ENCODE measurements around the gene ACVR2A.

Gene ACVR2A

DNA sequence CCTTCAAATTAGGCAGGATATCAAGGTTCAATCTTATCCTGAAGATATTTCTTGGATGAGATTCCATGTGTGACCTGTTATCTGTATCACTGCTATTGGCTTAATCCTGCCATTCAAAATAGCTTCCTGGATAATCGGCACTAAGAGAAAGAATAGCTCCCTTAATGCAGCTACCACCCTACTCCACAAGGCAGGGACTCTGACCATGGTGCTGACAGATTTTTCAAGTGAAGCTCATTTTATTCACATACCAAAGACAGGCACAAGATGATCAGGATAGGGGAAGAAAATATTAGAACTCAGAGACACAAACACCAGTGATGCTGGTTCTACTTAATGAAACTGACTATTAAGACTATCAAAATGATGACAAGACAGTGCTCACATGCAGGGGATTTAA lies 100.8 kb downstream of the ACVR2A start:
- TF ChIP-seq, protein P1, sequence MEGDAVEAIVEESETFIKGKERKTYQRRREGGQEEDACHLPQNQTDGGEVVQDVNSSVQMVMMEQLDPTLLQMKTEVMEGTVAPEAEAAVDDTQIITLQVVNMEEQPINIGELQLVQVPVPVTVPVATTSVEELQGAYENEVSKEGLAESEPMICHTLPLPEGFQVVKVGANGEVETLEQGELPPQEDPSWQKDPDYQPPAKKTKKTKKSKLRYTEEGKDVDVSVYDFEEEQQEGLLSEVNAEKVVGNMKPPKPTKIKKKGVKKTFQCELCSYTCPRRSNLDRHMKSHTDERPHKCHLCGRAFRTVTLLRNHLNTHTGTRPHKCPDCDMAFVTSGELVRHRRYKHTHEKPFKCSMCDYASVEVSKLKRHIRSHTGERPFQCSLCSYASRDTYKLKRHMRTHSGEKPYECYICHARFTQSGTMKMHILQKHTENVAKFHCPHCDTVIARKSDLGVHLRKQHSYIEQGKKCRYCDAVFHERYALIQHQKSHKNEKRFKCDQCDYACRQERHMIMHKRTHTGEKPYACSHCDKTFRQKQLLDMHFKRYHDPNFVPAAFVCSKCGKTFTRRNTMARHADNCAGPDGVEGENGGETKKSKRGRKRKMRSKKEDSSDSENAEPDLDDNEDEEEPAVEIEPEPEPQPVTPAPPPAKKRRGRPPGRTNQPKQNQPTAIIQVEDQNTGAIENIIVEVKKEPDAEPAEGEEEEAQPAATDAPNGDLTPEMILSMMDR (IDR thresholded peaks at IDR 0.05; ENCODE audit: low read depth, low read length), result no peak
- no peak for DNase-seq (ENCODE audit: extremely low read depth, low read depth)

GRCh38 chr2:147952118-147952517 lies 107.3 kb downstream of the ACVR2A start:
- DNase-seq (ENCODE audit: extremely low read depth, low read depth), result no peak
- TF ChIP-seq, protein P1 (IDR thresholded peaks at IDR 0.05; ENCODE audit: low read depth, low read length), result no peak

- no peak for DNase-seq (ENCODE audit: extremely low read depth, low read depth)
- TF ChIP-seq, protein P1 (IDR thresholded peaks at IDR 0.05; ENCODE audit: low read depth, low read length), result no peak
These were observed 123.7 kb downstream of the ACVR2A start for GRCh38 chr2:147968571-147968970.

DNA sequence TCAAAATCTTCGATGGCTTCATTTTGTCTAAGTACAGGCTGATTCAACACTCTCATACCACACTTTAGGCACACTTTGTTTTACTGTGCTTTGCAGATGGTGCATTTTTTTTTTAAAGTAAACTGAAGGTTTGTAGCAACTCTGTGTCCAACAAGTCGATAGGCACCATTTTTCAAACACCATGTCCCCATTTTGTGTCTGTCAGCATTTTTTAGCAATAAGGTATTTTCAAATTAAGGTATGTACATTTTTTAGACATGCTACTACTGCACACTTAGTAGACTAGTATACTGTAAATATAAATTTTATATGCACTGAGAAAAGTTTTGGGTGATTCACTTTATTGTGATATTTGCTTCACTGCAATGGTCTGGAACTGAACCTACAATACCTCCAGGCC lies 131.3 kb downstream of the ACVR2A start:
- no peak for DNase-seq (ENCODE audit: extremely low read depth, low read depth)
- TF ChIP-seq, protein P1 (IDR thresholded peaks at IDR 0.05; ENCODE audit: low read depth, low read length), result no peak

- TF ChIP-seq, protein P1 (IDR thresholded peaks at IDR 0.05; ENCODE audit: low read depth, low read length), result no peak
- no peak for DNase-seq (ENCODE audit: extremely low read depth, low read depth)
These were observed 132.8 kb downstream of the ACVR2A start for GRCh38 chr2:147977679-147978078.

Data from AG09319 (cell line).